Measurements from ENCODE around the gene POMP.

DNA sequence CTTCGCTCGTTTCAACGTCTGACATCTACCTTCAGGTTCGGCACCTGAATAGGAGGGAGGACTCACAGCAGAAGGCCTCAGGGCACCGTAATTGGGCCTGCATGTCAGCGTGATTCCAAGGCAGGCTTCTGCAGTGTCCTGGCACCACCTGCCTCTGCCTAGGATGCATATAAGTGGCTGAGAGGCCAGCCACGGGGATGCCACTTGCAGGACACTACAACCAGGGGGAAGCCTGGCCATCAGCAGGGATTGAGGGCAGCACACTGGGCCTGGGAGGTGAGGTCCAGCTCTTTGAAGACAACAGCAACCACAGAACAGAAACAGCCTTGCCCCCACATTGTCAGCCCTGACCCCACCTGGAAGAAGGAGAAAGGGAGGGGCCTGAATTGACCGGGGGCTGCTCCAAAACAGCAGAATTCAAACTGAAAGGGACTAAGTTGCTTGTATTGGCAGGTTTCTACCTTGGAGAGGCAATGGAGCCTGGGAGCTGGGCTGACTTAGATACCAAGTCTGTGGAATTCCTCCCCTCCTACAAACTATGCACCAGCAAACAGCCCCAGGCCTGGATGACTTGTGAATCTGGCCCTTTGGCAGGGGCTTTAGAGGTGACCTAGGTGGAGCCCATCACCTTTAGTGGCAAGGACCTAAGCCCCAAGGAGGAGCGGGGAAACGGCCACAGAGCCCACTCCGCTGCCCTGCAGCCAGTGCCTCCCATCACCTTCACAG lies 34.1 kb upstream of the POMP start:
- TF ChIP-seq, protein P1, sequence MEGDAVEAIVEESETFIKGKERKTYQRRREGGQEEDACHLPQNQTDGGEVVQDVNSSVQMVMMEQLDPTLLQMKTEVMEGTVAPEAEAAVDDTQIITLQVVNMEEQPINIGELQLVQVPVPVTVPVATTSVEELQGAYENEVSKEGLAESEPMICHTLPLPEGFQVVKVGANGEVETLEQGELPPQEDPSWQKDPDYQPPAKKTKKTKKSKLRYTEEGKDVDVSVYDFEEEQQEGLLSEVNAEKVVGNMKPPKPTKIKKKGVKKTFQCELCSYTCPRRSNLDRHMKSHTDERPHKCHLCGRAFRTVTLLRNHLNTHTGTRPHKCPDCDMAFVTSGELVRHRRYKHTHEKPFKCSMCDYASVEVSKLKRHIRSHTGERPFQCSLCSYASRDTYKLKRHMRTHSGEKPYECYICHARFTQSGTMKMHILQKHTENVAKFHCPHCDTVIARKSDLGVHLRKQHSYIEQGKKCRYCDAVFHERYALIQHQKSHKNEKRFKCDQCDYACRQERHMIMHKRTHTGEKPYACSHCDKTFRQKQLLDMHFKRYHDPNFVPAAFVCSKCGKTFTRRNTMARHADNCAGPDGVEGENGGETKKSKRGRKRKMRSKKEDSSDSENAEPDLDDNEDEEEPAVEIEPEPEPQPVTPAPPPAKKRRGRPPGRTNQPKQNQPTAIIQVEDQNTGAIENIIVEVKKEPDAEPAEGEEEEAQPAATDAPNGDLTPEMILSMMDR (IDR thresholded peaks at IDR 0.05): no peak
- no peak for TF ChIP-seq POLR2A (IDR thresholded peaks at IDR 0.05)

Data from body of pancreas (tissue), 4 donors.